Inflammatory macrophage (primary cell): Measurements from ENCODE around the gene COL11A2.

Experiments used
- DNase-seq, 2 donors: peaks; one replicate each; pipeline ENCODE4 v3.0.0-alpha.2; 2020 to 2022

Gene COL11A2

DNA sequence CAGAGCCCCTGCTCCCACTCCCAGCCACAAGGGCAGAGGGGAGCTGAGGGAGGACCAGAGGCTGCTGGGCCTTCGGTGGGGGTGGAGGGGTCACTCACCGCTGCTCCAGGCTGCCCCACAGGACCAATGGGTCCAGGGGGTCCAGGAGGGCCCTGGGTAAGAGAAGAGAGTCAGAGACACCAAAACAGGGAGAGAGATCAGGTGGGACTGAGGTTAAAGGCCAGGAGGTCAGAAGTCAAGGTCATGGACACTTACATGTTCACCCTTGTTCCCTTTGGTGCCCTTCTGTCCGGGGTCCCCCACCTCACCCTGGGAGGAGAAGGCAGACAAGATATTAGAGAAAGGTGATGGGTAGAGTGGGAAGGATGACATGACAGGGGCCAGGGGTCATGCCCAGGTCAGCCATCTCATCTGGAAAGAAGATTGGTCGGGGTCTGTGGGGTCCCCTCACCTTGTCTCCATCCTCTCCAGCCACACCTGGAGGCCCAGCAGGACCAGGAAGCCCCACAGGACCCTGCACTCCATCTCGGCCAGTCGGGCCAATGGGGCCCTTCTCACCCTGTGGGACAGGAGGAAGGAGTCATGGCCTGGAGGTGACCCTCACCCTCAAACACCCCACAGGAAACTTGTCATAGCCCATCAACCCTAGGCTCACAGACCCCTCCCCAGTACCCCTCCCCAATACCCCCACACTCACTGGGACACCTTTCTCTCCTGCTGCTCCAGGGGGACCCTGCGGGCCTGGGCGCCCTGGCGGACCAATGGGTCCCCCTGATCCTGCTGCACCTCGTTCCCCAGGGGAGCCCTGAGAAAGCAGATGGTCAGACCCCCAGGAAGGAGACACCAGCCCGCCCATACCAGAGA, 21.0 kb downstream of the COL11A2 start:
- no peak for DNase-seq

DNA sequence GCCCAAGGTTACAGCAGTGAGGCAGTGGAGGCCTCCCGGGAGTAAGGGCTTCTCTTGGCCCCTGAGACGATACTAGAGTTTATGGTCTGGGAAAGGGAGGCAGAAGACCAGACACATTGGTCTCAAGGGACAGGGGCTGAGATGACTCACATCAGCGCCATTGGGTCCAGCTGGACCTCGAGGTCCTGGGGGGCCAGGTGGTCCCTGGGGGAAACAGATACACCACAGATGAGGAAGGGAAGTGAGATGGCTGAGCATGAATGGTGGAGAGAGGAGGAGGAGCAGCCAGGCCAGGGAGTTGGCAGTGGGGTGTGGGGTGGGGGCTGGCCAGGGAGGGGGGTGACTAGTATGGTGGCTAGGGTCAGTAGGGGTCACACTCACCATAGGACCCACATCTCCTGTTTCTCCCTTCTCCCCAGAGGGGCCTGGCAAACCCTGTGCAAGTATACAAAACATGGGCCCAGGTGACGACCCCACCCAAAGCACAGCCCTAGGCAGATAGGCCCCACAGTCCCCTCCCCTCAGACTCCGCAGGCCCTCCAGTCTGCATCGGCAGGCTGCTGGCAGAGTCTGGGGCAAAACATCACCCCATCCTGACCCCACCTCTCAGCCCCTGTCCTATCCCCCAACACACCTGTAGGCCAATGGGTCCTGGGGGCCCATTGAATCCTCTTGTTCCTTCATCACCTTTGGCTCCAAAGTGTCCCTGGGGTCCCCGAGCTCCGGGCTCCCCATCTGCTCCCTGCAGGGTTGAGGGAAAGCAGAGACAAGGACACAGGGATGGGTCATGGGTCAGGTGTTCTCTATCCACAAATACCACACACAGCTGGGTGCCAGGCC, 21.9 kb downstream of the COL11A2 start:
- DNase-seq = no peak

DNA sequence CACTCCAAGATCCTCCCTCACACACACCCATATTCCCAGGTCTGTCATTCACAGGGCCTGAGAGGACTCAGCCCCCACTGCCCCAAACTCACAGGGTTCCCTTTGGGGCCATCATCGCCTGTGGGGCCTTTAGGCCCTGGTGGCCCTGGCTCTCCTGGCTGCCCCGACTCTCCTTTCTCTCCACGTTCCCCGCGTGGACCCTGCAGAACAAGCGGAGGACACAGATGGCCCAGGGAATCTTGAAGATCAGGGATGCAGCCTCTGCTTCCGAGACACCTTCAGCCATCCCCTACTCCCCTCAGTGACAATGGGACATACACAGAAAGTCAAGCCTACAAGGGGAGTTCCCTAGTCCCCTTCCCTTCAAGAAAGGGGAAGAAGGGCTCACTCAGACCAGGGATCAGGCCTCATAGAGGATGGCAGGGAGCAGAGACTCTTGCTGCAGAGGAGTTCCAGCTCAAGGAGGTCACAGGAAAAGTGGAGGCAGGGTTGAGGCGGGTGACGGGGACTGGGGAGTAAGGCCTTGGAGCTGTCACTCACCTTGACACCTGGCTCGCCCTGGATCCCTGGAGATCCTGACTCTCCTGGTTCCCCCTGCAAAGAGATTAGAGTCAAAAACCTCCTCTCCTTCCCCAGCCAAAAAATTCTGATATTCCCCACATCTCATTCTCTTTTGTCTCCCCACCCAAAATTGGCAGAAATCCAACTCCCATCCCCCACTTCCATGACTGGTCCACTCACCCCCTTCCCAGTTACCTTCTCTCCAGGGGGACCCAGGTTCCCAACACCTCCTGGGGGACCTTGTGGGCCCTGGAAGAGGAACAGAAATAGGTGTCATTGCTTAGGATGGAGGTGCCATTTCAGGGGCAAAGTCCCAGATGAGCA, 22.7 kb downstream of the COL11A2 start:
- peak; percentile 14 to 23 for DNase-seq

DNA sequence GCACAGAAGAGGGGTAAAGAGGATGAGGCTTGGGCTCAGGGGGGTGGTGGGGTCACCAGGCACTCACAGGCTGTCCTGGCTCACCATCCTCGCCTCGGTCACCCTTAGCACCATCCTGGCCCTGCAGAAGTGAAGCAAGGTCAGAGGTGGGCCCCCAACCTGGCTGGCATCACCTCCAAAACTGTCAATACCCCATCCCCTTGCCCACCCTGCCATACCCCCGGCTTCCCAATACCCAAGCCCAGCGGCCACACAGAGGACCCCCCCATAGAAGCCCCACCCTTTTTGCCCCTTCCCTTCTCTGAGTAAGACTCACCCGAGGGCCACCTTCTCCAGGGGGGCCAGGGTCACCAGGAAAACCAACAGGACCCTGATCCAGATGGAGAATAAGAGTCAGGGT, 23.6 kb downstream of the COL11A2 start:
- no peak for DNase-seq

DNA sequence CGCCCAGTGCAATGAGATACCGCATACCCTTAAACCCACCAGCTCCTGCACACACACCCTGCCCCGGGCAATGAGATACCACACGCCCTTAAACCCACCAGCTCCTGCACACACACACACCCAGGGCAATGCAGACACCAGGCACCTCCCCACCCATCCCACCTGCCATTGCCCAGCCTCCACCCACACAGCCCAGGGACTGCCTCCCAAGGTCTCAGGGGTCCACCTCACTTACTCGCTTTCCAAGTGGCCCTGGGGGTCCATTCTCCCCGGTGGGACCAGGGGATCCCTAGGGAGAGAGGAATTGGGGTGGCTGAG, 24.0 kb downstream of the COL11A2 start:
- no peak for DNase-seq

DNA sequence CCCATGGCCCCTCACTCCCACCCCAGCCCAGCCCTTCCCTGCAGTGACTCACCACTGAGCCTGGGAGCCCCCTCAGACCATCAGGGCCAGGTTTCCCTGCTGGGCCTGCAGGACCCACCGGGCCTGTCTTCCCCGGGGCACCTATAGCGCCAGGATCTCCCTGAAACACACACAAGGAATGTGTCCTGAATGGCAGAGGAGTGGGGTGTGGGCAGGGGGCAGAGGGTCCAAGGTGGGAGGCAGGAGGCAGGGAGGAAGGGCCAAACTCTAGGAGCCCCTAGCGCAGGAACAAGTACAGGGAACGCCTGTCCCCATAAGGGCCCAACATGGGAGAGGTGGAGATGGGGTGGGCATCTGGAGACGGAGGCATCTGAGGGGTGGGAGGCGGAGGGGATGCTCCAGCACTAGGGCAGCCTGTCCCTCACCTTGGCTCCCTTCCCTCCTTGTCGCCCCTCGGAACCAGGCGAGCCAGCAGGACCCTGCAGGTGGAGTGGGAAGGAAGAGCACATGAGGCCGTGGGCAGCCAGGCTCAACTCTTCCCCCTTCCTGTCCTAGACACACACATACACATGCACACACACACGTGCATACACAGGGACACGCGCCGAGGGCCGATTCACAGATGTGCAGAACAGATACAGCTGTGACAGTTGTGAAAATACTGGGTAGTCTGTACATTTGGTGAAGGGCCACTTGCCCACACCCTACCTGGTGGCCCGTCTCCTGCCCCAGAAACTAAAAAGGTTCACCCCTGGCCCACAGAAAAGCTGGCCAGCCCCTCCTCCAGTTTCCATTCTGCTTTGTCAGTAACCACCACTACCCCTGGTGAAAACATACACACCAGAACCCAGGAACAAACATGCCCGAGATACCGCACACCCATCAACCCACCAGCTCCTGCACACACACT, 24.6 kb downstream of the COL11A2 start:
- DNase-seq = no peak

DNA sequence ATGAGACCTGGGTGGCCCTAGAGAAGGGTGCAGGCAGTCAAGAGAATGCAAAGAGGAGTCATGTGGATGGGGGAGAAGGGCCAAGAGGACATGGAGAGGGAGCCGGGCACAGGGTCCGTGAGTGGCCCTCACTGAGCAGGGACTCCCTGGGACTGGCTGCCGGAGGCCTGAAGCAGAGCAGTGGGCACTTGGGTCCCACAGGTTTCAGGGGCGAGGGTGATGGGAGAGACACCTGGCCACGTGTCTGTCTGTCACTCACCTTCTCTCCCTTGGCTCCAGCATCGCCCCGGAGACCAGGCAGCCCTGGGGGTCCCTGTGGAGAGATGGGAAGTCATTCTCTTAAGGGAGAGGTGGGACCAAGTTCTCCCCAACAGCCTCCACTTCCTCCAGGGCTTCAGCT, 25.5 kb downstream of the COL11A2 start:
- DNase-seq = no peak

DNA sequence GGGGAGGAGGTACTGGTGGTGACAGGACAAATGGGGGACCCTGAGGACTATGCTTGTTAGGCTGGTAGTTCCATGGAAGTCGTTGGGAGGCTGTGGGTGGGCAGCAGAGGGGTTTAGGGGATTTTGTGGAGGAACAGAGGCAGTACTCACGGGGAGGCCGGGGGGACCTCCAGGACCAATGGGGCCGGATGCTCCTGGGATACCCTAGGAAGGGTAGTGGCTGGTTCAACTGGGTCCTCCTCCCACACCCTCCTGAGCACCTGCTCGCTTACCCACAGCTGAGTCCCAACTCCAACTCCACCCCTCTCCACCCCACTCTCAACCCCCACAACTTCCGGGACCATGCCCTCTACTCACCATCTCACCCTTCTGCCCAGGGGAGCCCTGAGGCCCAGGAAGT, 25.9 kb downstream of the COL11A2 start:
- no peak for DNase-seq

DNA sequence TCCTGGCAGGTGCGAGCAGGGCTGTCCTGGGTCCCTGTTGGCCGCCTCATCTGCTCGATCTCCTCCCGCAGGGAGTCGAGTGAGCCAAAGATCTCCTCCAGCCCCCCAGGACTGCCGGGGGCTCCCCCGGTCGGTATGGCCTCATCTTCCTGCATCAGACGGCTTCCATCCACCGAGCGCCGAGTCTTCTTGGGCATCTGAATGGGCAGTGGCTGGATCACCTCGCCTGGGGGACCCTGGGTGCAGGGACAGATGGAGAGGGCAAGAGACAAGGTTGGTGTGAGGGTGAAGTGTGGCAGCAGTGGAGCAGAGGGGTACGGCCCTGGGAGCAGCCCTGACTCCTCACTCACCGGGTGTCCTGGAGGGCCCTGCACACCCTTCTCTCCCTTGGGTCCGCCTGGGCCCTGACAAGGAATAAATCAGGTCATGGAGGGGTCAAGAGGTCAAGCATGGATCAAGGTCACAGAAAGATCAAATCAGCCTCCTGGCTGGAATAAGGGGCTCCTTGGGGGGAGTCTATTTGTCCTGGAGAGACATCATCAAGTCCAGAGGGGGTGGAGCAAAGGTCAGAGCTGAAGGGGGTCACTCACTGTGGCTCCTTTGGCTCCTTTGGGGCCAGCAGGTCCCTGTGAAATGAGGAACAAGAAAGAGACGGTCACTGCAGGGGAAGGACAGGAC, 26.5 kb downstream of the COL11A2 start:
- DNase-seq = no peak

DNA sequence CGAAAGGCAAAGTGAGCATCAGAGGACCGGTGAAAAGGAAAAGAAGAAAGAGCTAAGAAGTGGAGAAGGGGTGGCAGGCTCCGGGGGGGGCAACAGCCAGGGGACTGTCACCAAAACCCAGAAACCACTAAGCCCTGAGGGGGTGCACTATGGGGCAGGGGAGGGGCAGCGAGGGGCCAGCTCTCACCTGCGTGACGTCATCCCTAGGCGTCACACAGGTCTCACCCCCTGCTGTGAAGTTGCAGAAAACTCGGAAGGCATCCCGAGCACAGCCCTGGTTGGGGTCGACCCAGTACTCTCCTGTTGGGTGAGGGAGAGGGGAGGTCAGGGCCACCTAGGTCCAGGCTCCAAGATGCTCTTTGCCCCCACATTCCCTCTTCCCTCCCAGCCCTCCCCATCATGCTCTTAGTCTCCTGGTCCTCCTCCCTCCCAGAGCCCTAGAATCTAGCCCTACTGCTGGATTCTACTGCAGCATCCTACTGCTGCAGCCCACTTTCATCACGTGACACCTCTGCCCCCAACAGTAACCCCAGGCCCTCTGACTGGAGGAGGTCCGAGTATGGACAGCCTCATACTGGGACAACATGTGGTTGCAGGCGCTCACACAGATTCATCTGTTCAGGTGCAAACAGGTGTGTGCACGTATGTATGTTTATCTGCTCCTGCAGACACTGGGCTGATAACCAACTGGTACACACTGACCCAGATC, 27.4 kb downstream of the COL11A2 start:
- no peak for DNase-seq

DNA sequence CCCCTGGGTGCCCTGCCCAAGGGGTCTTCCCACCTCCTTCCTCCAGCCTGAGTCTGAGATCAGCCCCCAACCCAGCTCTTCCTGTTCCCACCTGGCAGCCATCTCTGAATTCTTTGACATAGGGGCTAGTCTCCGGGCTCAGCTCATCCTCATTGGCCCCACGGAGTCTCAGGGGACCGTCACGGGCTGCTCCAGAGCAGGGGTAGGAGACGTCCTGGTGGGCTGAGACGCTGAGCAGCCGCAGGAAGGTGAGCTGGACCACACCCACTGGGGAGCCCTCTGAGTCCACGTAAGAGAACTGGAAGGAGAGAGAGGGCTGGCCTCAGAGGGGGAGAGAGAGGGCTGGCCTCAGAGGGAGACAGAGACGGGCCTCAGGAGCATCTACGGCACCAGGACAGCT, 28.1 kb downstream of the COL11A2 start:
- no peak for DNase-seq

DNA sequence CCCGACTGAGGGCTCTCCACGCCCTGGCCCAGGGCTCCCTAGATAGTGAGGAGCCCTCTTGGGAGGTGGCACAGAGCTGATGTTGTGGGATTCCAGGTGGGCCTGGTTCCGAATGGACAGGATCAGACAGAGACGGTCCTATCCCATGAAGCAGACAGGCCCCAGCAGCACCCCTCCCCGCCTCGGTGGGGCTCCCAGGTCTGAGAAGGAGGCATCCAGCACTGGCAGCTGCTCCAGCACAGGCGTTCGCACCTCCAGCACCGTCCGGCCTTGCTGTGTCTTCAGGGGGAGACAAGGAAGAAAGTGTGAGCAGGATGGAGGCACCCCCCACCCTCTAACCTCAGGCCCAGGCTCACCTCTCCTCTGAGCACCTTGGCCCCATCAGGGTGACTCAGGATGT, 28.7 kb downstream of the COL11A2 start:
- DNase-seq = no peak

DNA sequence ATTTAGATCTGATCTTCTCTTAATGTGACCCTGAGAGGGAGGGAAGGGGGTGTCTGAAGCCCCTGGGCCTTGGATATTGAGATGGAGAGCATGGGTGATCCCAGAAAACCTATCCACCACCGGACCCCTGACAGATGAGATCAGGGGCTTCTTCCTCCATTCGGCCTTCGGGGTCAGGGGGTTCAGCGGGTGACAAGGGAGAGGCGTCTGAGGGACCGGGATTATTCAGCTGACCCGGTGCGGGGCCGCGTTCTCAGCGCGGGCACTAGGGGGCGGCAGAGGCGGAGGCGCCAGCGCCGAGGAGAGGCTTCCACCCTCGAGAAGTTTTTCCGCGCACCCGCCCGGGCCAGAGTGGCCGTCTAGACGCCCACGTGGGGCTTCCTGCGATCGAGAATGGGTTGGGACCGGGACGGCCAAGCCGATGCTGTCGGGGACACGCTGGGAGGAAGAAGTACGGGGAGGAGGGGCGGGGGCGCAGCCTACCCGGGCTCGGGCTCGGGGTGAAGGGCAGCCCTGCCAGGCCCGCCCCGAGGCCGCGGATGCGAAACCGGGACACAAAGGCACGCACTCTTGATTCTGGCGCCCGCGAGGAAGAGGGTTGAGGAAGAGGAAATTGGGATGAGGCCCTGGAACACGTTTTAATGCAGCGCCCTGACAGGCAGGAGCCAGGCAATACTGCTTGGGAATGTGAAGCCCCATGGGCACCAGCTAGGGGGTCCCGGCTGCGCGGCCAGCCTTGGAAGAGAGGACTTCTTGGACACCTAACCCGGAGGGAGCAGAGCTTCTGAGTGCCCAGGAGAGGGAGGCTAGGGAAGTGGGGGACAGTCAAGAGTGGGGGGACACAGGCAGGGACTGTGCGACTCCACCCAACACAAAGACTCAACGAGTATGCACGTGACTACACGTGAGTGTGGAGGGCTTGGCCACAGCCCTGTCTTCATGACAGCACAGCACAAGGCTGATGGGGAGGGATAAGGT, 30.6 kb downstream of the COL11A2 start:
- DNase-seq = peak; percentile 86 to 87

DNA sequence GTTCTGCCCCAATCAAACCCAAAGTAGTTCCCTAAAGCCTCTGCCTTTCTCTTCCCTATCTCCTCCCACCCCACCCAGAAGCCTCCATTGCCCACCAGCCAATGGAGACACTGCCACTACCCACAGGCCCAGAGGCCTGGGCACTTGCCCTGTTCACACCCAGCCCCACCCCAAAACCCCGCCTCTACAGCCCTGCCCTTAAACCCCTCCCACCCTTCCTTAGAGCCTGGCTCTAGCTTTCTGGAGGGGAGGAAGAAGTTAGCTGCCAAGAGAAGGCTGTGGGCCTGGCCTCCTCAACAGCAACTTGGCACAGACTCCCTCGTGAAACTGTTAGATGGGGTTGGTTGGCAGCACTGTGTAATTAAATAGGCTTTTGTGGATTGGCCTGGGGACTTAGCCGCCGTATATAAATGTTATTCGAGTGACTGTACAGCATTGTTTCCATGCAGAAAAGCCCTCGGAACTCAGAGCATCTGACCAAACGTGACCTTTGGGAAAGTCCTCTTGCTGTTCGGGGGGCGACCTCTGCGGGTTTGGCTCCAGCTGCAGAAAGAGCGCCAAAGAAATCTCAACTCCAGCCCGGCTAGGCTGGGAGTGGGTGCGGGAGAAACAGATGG, 31.4 kb downstream of the COL11A2 start:
- DNase-seq = peak; percentile 59 to 79

DNA sequence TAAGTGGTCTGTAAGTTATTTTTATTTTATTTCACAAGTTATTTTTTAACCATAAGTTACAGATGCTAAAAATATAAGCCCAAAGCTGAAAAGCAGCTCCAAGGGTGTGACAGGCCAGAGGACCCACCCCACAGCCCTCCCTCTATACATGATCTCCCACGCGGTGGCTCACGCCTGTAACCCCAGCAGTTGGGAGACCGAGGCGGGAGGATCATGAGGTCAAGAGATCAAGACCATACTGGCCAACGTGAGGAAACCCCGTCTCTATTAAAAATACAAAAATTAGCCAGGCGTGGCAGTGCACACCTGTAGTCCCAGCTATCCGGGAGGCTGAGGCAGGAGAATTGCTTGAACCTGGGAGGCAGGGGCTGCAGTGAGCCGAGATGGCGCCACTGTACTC, 32.2 kb downstream of the COL11A2 start:
- DNase-seq = no peak

DNA sequence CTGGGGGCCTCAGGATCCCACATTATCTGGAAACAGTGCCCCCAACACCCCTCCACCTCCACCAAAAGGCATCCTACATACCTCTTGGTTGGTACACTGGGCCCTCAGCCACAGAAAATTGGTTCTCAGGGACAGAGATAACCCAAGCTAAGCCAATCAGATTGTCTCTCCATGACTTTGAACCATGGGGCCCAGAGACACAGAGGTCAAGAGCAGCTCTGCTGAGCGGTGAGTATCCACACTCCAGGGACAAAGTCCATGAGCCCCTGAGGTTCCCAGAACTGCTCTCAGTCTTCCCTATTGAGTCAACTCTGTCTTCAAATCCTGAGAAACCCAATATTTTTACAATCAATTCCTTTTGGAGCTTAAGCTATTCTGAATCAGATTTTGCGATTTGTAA, 35.3 kb downstream of the COL11A2 start:
- DNase-seq = no peak

DNA sequence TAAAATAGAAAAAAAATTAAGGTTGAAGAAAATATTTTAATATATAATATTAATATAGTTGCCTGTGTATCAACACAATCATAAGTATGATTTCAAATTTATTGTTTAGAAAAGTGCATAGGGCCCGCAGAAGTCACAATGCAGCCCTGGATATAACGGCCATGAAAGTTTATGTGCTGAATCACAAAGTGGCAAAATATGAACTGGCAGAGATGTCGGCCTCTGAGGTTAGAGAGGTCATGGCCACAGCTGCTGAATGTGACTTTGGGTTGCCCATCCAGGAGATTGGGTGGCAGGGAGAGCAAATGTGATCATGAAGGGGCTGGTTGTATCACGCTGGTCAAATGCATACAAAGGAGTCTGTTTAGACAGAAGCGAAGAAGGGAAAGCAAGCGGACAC, 35.7 kb downstream of the COL11A2 start:
- no peak for DNase-seq

DNA sequence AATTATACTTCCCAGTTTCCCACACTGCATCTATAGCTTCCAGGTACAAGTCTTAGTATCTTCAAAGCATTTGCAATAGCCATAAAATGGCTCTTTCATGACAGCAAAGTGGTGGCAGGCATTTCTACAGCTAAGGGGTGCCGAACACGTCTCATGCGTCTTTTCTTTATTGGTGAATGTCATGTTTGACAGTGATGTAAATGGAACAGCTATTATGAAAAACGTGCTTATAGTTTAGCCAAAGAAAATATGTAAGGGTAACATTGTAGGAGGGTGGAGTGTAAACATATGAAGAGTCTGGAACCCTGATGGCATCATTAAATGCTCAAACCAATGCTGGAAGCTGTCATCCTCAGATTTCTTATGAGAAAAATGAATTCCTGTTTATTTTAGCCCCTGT, 37.9 kb downstream of the COL11A2 start:
- DNase-seq = no peak

DNA sequence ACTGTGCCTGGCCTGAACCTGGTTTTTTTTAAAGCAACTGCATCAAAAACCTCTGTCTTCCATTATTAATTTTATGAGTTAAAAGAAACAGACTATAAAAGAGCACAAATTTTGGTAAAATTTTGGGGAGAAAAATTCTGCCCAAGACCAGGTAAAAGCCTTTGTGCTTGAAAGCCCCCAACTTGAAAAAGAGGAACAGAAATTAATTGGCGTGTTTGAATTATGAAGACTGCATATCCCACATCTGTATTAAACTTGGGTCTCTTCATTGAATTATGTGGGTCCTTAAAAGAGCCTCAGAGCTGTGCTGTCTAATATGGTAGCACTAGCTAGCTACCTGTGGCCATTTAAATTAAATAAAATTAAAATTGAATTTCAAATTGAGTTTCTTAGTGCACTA, 41.2 kb downstream of the COL11A2 start:
- DNase-seq = no peak
